GM08714 (cell line): Measurements from ENCODE around the gene WDR64.

Experiments used
- H3K4me3 ChIP-seq: fragments of 200-500 bp; sonication (Bioruptor generic); 2 replicates; pipeline ENCODE4 v1.5.1; 2014; ENCODE audit warnings: mild to moderate bottlenecking, low read length, inconsistent platforms
- ZNF274 ChIP-seq: IDR thresholded peaks from 2 replicates; pipeline ENCODE4 v1.6.1; 2012; ENCODE audit warnings: mild to moderate bottlenecking, low read depth, low read length

Gene WDR64

DNA sequence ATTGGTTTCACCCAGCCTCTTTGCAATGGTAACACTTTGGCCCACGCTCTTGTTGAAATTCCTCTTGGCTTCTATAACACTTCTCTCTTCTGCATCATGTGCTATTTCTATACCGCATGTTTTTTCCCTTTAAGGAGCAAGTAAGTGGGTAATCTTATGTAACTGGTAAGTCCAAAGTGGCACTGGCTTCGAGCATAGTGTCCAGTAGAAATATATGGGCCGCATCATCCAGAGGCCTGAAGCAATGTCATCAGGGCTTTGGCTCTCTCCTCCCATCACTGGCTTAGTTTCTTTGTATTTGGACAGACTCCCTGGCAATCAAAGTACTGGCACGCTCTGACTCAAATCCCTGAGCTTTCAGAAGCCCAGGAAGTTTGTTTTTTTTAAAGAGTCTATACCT lies 29.4 kb upstream of the WDR64 start:
- TF ChIP-seq ZNF274 = no peak

DNA sequence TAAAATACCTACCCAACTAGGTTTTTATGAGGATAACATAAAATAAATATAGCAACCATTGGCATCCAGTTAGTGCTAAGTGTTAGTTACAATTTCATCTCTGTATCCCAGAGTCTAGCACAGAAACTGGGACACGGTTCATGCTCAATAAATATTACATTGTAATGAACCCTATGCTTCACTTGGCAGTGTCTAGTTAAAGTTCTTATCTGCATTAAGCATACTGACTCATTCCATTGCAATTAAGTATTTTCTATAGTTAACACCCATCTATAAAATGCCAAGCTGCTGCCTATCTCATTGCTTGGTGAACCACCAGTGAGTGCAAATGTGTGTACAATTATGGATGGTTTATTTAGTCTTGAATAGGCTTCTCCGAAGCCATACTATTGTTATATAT lies 27.1 kb upstream of the WDR64 start:
- H3K4me3 ChIP-seq = no peak overlapping the region
- TF ChIP-seq ZNF274 = no peak

More for the DNA sequence above, 29.4 kb upstream of the WDR64 start:
- no peak overlapping the region for H3K4me3 ChIP-seq

DNA sequence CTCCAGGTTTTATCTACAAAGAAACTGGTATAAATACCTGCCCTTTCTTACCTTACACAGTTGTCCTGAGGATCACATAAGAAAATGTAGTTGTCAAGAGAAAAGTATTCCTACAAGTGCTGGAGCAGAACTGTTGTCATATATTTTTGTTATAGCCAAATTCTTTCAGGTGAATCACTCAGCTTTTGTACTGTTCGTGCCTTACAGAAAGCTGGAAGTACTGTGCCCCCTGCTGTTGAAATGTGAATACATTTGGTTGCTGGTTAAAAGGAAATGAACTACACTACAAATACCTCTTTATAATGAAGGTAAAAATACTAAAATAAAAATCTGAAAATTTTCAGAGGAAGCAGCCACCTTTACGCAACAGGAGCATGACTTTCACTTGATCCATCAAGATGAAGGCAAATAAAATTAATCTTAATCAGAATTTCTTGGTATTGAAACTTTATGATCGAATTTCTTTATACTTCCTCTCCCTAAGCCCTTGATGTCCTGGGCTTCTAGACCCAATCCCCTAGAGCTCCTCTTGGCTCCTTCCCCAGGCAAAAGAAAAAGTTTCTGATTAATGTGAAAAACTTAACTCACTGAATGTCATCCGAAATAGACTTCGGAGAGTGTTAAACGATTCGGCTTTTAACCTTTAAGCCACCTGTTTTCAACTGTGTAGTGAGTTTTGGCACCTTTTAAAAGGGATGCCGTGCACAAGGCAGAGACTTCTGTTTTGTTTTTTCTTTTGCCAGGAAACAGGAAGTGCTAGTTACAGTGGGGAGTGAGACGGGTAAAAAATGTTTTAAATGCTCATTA lies 24.4 kb upstream of the WDR64 start:
- no peak overlapping the region for H3K4me3 ChIP-seq
- TF ChIP-seq ZNF274 = no peak

DNA sequence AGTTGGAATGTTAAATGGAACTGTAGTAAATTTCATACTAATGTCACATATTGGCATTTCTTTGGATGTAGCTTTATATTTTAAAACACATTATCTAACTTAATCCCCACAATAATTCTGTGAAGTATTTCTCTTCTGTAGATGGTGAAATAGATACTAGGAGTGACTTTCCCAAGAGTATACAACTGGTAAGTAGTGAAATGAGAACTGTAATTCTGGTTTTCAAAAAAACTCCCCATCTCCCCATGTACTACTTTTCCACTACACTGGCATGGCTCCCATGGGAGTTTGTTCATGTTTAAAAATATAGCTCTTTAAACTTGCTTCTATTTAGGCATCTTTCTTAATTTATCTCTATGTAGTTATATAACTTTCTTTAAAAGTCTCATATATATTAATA lies 22.1 kb upstream of the WDR64 start:
- TF ChIP-seq ZNF274 = no peak
- H3K4me3 ChIP-seq = no peak overlapping the region

DNA sequence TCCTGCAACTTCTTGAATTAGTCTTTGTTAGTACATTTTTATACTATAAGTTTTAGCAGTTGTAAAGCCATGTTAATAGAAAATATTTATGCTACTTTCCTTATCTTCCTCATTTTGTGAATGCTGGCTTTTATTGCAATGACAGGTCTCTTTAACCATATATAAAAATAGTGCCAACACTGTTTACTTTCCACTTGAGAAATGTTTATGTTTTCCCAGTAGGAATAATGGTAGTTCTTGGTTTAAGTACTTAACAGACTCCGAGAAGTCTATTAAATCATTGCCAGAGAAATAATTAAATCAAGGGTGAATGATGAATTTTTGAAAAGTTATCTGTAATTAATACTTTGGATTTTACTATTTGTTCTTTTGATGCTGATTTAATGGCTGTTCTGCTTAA lies 21.6 kb upstream of the WDR64 start:
- no peak for TF ChIP-seq ZNF274
- no peak overlapping the region for H3K4me3 ChIP-seq

DNA sequence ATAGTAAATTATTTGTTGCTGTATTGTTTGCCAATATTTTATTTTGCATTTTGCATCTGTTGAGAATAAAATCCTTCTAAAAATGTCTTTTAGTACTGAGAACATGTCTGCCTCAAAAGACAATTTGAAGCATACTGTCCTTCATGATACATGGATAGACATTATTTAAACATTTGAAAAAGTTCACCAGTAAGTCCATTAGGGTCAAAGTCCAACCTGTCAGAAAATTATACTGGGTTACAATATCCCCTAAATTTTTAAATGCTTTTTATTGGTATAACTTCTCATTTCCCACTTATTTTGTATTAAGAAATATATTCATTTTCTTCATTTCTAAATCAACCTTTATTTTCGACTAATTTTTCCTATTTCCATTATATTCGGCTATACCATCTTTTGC lies 21.2 kb upstream of the WDR64 start:
- H3K4me3 ChIP-seq = no peak overlapping the region
- no peak for TF ChIP-seq ZNF274

DNA sequence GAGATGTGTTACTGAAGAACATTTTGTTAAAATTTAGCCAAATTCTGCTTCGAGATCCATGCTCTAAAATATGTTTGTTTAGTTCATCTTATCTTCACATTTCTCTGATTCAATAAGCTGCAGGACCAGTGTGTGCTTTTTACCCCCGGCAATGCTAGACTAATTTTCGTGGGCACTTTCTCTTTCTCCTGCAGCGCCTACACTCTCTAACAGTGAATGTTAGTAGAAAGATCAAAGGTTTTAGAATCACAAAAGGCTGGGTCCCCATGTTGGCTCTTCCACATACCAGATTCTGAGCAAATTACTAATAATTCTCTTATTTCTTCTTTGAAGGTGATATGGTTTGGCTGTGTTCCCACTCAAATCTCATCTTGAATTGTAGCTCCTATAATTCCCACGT lies 20.4 kb upstream of the WDR64 start:
- H3K4me3 ChIP-seq = no peak overlapping the region
- TF ChIP-seq ZNF274 = no peak

DNA sequence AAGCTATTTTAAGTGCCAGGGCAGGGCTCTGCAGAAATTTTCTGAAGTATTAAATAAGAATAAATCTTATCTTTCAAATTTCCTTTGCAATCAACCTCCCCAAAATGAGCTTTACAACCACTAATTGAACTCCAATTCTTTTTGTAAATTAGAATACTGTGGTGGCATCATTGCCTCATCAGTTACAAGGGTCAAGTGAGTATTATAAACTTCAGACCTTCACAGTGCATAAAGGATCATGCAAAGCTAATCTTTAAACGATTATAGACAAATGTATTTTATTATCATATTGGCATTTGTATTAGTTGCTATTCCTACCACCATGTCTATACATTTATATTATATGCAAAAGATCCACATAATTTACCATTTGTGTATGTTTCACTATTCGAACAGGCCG lies 19.1 kb upstream of the WDR64 start:
- TF ChIP-seq ZNF274 = no peak
- no peak overlapping the region for H3K4me3 ChIP-seq

DNA sequence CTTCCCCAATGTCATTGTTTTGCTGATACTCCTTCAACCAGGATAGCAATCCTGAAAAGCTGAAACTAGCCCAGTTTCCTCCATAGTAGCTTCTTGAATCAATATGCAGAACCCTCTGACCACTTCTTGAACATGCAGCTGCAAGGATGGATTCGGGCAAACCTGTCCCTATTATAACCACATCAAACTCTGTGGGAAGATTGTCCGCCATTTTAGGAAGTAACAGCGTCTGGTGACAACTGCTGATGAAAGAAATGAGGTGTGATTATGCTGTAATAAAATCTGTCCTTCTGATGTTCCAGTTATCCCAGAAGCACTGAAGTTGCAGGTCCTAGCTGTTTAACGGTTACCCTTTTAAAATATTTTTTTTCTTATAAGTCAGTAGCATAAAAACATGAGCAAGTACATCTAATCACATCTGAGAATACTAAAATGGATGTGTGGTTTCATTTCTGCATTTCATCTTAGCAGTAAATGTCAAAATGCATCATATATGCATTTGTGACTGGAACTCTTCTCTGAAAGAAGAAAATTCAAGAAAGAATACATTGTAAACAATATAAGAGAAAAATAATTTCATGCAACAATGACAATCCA lies 16.4 kb upstream of the WDR64 start:
- peak overlapping the region; percentile 6; the same call in 1 of the 2 replicates for H3K4me3 ChIP-seq
- TF ChIP-seq ZNF274 = no peak

DNA sequence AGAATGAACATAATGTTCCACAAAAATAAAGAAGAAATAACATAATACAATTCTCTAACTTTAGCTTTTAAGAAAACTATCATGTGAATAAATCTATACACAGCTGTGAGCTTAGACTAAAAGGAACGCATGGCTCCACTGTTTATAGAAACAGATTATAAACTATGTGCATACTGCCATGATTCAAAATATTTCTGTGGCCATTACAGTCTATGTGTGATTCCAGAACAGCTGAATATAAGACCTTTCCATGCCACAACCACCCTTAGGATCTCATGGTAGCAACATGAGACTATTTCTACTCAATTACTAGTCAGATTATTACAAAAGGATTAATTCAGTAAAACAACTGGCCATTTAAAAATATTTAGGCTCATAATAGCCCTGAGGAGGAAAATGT lies 15.8 kb upstream of the WDR64 start:
- no peak overlapping the region for H3K4me3 ChIP-seq
- no peak for TF ChIP-seq ZNF274

DNA sequence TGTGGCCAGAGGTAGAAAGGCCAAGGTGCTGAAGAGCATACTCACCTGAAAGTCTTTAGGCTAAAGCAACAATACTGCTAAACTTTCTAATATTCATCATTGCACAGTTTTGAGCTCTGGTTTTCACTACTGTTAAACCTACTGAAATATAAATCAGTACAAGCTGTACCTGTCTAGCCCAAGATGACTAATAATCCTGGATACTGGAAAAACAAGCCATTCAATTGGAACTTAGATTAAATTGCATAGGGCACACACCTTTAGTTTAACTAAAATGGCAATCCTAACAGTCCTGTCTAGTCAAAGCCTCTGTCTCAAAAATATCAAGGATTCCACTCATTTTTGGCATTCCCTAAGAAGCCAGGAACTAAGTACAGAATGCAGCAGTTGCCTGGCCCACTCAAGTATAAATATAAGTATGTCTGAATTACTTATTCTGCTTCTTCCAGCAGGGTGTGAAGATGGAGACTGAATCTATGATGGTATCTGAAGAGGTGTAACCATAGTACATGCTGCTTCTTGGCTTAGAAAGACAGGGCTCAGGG lies 15.0 kb upstream of the WDR64 start:
- no peak for TF ChIP-seq ZNF274
- peak overlapping the region; percentile 87 for H3K4me3 ChIP-seq

DNA sequence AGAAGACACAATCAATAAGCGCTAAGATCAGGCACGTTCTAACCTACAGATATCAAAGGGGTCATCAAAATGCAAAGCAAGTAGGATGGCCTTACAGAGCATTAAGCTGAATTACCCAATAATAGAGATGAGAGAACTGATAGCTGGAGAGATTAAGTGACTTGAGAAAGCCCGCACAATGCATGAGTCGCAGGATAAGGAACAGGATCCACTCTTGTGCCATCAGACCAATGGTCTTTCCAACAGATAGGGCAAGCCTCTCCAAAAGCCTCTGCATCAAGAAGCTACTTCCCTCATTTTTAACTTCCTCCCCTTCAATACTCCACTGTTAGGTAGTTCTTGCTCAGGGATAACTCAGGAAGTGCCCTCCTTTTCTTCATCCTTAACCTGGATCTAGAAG lies 14.5 kb upstream of the WDR64 start:
- H3K4me3 ChIP-seq = peak overlapping the region; percentile 87
- TF ChIP-seq ZNF274 = no peak

DNA sequence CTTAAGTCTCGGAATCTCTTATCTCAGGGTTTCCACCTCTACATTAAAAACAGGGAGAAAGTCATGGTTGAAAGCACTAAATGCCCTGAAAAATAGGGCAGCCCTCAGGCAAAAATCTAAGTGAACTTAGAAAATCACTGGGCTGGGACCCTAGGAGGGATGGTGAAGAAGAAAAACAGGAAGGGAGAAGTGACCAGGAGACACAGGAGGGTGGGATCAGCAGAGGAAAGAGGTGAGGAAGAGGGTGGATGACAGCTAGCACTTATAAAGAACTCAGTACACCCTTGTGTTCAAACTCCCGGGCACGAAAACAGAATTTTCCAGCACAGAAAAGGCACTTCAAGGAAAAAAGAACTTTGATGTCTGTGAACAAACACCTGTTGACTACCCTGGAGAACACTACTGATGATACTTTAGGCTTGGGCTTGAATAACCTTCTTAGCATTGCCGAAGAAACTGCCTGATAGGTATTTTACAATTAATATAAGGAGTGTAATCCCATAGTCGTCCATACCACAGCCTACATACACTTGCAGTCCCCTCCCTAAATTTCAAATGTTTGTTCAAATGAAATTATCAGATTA lies 13.9 kb upstream of the WDR64 start:
- TF ChIP-seq ZNF274 = no peak
- H3K4me3 ChIP-seq = peak overlapping the region; percentile 87

DNA sequence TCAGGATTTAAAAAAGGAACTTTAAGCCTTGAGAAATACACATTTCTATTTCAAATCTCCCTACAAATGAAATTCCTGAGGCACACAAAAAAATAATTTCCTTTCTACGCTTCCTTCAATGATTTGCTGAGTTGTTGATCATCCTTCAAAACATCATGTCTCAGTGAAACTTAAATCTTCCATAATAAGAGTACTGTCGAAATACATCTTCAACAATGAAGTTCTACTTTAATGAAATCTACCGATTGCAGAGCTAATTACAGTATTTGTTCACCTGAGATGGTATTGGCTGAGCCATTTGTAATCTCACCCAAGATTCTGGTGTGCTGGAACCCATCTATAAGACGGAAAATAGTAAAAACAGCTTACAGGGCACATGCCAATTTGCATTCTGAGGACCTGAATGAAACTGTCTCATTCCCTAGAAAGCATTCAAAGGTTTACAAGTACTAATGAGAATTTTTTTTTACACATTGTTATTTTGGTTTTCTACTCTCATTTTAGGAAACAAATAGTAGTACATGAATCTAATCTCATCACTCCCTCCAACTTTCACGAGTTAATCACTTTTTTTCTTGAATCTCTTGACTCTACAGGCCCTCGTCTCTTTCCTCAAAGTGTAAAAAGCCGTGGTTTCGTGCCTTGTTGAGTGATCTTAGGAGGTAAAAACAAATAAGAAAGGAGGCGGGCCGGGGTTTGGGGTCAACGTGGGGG lies 13.0 kb upstream of the WDR64 start:
- peak overlapping the region; percentile 87 for H3K4me3 ChIP-seq
- TF ChIP-seq ZNF274 = no peak

DNA sequence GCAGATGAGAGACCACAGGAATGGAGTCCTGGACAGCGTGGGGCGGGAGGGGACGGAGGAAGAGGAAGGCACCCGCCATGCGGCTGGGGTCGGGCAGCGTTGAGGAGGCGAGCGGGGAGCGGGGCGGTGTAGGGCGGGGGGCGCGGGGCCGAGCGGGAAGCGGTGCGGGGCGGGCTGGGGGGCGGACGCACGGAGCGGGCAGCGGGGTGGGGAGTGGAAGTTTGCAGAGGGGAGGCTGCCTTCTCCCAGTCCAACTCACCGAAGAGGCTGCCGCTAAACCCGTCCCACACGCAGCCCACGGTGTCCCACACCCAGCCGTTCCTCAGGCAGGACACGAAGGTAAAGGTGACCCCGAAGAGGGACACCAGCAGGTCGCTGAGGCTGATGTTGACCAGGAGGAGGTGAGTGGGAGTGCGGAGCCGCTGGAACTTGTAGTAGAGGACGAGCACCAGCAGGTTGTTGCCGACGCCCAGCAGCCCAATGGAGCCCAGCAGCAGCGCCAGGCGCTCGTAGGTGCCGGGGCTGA lies 12.4 kb upstream of the WDR64 start:
- H3K4me3 ChIP-seq = peak overlapping the region; percentile 87
- no peak for TF ChIP-seq ZNF274
